HG03103 (cell line): ENCODE data around the gene EDN2.

Experiments used
- ATAC-seq: cut with Tn5 transposase; IDR thresholded peaks from one replicate; pipeline ENCODE4 v1.9.1; 2021; ENCODE audit warnings: low read depth; ENCODE audit not compliant: unreplicated experiment

The EDN2 gene

DNA sequence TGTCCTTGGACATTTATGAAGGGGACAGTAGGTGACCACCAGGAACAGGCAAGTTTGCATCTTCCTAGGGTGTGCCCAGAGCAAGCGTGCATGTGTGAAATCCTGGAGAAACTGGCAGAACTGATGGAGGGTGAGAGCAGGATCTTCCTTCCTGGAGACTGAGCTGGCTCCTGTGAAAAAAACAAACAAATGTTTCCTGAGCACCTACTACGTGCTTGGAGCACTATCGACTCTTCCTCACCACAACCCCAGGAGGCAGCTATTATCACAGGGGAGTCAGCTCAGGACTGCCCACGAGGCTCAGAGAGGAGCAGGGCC, 1.5 kb upstream of the EDN2 start:
- ATAC-seq, result no peak

DNA sequence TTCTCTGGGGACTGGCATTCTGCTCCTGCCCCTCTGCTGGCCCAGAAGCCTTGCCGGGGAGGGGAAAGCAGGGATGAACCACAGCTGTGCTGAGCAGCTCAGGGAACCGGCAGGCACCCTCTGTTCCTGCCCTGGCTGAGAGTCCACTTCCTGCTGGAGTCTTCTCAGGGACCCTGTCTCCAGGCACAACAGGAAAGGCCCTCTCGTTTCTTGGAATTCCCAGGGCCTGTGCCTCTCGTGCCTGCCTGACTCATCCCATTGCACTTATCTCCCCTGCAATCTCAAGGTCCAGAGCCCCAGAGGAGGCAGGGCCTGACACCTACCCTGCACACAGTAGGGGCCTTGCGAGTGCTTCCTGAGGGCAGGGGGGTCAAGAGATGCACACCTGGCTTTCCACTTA, 1.1 kb upstream of the EDN2 start:
- ATAC-seq, result no peak

DNA sequence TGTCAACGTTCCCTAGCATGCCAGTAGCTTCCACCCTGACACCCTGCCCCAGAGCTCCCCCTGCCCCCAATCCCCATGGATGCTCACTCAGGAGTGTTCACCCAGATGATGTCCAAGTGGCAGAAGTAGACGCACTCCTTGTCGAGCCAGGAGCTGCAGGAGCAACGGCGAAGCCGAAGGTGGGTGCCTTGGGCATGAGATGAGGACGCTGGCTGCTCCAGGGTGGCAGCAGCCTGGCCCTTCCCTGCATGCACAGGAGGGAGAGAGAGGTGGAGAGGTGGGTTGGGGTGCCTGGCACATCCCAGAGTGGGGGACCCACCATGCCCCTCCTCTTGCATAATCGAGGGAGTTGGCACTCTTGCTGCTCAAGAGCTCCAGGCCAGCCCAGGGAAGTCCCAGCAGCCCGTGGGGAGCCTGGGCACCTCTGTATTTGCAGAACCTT, 502 bp downstream of the EDN2 start:
- ATAC-seq, result no peak

DNA sequence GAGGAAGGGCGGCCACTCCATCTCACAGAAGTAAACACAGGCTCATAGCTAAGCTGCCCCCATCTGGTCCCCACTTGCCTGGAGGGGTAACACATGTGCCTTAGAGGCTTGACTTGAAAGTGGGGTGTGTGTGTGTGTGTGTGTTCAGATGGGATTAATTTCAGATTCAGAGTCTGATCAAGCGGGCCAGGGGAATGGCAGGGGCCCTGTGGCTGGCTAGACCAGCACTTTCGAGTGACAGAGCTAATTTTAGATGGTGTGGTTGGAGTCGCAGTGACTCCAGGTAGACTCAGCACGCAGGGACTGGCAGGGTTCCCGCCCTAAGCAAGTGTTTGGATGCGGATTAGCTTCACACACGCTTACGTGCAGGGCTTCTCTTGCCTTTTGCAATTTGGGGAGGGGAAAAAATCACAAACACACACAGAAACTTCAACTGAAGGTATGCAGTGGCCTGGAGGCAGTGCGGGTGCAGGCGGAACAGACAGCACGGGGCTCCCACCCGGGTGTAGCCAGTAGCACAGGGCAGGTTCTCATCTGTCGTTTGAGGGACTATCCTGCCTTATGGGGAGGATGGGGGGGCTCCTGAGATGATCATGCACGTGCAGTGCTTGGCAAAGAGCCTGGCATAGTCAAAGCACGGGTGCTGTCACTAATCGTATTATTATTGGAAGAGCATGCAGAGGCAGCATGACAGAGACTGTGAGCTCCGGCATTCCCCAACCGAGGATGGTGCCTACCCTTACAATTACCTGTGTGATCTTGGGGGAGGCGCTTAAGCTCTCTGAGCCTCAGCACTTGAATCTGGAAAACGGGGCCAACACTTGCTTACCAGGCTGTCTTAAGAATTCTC, 1.3 kb downstream of the EDN2 start:
- no peak for ATAC-seq

DNA sequence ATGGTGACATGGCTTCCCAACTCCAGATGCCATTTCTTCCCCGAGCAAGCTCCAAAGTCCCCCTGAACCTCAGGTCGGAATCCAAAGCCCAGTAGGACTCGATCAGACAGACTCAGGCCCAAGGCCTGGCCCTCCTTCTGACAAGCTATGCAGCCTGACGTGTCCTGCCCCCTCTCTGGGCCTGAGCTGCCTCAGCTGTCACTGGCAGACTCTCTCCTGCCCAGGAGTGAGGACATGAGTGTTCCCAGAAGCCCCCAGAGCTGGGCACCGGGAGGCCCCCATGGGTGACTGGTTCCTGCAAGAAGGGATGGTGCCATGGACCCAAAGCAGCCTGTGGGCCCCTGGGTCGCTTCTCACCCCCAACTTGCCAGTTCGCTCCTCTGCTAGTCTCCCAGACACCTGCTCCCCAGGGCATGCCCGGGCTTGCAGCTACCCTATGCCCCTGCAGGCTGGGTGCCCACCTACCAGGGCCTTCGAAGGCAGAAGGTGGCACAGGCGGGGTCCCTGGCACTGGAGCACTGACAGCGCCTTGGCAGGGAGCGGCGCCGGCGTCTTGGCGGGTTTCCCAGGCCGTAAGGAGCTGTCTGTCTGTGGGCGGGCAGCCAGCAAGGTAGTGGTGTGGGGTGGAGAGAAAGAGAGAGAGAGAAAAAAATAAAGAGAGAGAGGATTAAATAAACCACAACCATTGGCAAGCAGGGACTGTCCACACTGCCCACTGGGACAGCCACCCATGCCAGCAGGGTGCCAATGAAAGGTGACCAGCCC, 2.3 kb downstream of the EDN2 start:
- no peak for ATAC-seq

DNA sequence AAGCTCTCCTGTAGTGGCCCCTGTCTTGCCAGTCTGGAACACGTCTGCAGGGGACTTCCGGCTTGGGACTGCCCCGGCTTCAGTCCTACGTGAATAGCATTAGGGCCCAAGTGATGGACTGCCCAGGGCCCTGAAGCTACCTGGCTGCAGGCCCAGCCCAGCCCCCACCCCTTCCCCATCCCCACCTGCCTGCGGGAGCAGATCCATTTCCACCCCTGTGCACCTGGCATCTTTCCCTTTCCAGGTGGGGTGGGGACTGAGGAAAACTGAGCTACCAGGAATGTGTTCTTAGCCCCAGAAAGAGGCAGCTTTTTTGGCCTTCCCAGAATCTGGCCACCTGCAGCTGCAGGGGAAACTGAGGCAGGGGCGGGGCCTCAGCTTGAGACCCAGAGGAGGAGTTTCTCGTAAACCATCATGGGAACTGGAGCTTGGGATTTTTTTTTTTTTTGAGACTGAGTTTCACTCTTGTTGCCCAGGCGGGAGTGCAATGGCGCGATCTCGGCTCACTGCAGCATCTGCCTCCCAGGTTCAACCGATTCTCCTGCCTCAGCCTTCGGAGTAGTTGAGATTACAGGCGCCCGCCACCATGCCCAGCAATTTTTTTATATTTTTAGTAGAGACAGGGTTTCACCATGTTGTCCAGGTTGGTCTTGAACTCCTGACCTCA, 3.2 kb downstream of the EDN2 start:
- no peak for ATAC-seq

DNA sequence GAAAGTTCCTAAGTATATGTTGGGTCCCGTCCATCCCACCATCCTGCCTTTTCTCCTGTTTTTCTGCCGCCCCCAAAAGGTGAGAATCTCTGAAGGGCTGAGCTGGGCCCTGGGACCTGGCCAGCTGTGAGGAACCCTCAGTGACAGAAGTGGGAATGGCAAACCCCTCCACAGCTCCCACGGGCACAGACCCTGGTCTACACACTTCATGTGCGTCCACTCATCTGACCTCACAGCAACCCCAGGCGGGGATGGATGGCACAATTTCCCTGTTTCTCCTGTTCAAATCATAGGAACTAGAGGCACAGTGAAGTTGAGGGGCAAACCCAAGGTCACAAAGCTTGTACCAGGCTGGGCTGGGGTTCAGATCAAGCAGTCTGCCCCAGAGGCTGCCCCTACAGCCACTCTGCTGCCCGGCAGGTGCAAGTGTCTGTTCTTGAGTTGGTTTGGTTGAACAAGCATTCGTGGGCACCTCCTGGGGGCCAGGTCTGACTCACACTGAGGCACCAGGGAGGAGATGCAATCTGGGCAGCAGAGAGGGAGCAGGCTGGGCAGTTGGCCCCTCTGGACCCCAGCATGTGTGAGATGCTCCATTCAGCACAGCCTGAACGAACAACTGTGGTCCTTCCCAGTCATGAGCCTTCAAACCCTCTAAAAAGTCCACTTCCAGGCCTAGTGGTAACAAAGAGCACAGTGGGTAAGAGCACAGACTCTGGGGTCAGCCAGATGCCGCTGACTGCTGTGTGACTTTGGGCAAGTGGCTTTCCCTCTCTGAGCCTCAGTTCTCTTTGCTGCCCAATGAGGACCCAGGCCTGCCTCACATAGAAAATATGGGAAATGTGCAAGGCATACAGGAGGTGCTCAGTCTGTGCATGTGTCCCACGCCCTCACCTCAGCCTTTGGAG, 4.0 kb downstream of the EDN2 start:
- no peak for ATAC-seq

DNA sequence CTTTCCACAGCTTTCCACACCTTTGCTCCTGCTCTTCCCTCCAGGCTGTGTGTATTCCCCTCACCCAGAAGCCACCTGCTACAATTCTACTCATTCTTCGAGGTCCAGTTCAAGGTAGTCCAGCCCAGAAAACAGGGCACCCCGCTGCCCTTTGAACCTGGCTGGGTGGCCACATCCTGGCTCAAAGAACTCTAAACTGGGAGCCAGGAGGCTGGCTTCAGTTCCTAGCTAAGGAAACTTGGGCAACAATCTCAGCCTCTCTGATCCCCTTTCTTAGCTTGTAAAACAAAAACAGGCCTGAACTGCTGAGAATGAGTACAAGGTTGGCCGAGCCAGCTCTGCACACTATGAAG, 4.7 kb downstream of the EDN2 start:
- ATAC-seq, result no peak

DNA sequence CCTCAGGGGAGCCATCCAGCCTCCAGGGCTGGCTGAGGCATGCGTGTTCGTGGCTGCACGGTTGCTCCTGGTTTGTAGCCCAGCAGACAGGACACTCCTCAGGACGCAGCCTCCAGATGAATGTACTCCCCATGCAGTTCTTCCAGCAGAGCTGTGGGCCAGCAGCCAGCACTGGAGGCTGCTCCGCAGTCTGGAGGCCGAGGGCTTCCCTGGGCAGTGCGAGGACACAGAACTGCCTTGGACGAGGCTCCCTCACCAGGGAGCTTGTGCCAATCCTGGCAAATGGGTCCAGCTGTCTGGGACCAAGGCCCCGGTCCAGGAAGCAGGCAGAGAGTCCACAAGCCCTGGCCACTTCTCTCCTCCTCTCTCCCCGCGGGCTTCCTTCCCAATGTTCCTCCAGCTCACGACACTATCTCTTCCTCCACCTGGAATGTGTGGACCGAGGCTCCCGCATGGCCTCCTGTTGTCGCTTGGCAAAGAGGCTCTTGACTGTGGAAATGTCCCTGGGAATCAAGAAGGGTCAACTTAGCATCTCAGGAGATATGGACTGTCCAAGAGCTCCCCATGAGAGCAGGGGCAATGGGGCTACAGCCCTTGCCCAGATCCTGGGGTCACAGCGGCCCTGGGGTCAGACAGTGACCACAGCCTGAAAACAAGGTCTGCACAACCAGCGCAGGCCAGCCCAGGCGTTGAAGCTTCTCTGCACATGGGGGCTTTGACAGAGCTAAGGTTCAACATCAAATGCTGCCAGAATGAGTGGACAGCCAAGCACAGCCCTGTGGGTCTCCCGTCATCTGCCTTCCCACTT, 5.3 kb downstream of the EDN2 start:
- ATAC-seq, result no peak

DNA sequence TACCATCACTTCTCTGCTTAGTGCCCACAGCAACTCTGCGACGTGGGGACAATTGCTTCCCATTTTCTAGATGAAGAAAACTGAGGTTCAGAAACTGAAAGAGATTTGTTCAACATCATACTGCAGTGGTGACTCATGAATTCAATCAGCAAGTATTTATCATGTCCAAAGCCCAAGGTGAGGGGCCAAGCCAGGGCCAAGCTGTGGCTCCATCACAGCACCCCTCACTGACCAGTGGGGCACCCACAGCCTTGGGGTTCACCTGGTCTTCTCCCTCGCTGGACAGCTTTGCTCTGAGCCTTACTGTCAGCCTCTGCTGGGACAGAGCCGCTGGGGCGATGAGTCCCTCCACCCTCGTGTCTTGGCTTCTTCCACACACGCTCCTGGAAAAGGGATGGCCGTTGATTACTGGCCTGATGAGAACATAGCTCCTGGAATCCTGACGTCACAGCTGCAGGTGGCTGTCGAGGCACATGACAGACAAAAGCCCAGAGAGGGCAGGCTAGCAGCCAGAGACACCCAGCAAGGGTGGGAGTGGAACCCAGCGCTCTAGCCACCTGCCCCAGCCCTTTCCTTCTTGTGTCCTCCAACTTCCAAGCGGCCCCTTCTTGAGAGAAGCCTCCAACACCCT, 6.2 kb downstream of the EDN2 start:
- ATAC-seq, result no peak

DNA sequence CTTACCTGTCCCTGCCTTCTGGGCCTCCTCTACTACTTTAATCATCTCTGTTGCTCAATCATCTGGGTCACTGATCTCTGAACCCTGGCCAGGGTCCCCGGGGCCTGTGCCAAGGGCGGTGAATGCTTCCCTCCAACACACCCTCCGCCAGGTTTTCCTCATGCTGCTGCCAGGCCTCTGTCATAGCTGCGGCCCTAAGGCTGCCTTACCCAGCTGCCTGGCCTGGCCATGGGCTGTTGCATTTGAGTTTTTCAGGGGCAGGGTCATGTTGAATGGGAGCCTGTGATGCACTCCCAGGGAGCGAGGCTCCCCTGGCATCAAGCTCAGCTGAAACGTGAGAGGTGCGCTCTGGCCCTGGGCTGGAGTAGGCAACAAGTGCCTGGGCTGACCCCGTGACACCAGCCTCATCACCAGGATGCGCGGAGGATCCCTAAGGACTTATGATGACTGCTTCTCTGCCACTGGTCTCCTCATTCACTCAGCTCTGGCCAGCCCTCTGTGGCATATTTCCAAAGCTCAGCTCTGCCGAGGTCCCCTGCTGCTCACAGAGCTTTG, 7.6 kb downstream of the EDN2 start:
- ATAC-seq, result no peak

DNA sequence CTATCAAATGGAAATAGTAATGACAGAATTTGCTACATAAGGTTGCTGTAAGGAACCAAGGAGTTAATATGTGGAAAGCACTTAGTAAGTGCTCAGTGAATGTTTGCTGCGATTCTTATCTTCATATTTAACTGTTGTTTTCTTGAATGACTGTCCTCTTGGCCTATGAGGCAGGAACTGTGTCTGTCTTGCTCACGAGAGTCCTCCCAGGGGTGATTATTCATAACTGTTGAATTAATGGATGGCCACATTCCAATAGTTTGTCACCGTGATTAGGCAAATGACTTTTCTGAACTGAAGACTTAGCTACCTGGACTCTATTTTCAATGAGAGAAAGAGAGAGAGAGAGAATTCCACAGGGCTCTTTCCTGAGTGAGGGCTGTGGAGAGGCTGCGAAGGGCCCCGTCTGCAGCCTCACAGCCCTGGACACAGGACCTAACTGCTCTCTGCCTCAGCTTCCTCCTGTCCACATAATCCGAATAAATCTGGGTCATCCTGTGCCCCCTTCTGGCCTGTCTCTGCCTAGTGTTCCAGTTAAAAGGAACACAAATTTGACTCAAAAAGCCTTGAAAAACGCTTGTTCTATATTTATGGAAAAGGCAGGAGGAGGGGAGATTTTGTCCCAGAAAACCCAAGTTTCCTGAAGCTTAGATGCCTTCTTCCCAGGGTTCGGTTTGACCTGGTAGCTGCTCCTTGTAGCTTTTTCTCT, 8.5 kb downstream of the EDN2 start:
- ATAC-seq, result no peak

DNA sequence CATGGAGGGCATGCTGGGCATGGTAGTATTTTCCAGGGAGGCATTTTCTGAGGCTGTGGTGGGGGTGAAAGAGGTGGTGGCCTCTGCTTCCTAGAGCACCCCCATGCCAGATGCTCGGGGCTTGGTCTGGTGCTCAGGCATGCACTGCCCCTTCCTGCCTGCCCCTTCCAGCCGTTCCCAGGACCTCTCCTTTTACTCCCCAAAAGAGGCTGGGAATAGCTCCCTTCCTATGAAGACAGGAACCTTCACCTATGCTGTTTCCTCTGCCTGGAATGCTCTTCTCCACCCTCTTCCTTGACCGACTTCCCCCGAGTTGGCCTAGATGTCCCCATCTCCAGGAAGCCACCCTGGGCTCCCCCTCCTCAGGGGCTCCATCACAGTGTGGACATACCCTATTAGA, 9.1 kb downstream of the EDN2 start:
- ATAC-seq, result no peak

DNA sequence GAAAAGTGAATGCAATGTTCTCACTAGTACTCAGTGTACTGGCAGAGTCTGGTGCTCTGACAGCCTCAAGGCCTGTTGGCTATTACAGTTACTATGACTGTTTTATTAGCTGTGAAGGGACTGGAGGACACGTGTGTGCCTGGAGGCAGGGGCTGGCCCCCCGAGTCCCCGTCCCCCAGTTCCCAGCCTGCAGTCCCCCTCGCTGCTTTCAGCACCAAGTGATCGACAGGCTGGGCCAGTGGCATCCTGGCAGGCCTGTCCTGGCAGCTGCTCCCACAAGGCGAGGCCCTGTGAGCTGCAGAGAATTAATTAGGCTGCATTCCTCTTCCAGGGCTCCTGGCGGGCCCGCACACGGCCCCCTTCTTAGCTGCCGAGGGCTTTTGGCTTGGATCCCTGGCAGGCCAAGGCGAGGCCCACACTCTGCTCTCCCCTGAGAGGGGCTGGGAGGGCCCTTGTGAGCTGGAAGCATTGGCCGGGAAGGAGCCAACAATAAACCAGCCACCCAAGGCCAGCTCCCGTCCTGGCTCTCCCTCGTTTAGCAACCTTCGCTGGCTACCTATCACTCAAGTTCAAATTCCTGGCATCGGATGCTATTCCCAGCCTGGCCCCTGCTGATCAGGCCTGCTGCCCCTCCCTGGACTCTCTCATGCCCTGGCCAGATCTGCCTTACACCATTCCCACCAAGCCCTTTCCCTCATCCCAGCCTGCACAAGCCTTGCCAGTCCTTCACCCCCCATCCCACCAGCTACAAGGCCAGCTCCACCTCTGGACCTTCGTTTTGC, 9.8 kb downstream of the EDN2 start:
- no peak for ATAC-seq

DNA sequence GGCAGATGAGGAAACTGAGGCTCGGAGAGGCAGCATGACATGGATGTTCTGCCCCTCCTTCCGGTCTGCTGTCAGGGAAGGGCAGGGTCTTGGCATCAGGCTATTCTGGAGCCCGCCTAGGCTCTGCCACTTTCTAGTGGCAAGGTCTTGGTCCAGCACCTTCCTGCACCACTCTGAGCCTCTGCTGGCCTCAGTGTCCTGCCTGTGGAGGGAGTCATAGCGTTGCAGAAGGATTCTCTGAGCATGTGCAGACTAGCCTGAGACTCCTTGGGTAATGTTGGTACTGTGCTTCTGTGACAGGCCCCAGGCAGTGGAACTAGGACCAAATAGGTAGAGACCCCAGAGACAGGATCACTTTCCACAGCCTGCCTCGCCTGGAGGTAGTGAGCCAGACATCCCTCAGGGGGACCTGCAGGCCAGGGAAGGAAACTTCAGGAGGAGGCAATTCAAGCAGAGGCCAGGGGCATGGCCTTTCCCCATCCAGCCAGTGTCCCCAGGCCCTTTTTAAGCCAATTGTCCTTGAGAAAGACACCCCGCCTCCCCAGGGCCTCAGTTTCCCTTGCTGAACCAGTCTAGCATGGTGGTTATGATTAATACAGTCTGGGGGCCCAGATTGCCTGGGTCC, 10.6 kb downstream of the EDN2 start:
- ATAC-seq, result no peak

DNA sequence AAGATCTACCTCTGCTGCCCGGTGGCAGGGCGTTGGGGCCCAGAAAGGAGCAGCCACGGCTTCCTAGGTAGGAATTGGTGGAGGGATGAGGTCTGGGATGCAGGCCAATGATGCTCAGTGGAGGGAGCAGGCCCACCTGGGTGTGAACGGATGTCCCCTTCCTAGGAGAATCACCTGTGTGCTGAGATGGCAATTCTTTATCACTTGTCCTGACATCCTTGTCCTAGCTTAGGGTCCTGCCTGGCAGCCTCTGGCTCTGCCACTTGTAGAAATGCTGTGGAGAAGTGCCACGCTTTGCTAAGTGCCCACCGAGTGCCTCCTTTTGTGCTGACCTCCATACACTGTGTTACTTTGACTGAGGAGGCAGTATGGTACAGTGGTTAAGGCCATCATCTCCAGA, 12.8 kb downstream of the EDN2 start:
- ATAC-seq, result no peak

DNA sequence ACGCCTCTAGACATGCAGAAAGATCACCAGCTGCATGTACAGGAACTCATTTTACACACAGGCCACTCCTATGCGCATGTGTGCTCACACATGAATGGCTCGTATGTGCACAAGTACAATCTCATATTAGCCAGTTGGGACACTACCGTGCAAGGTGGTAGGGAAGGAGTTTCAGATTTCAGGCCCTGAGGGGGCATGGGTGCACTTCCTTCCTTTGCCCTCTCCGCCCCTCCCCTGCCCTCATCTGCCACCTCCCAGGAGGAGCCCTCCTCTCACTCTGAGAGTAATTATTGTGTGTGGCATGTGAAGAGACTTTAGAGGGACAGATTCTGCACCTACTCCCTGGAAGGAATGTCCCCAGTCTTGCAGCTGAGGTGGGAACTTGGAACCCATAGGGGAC, 14.8 kb downstream of the EDN2 start:
- no peak for ATAC-seq
